HL-60 (cell line): ENCODE results near the gene WDR27.

Experiments used
- DNase-seq, 2 experiments: peaks; one replicate each; pipeline ENCODE4 v3.0.0-alpha.2; 2010 to 2020; ENCODE audit warnings: low read depth in 1 of 2, low spot score in 1 of 2
- H3K27ac ChIP-seq: fragments of 250-450 bp; sonication (Bioruptor Pico); replicated peaks from 2 replicates; pipeline ENCODE4 v1.5.1; 2020; ENCODE audit warnings: mild to moderate bottlenecking, moderate library complexity
- H3K27me3 ChIP-seq: fragments of 250-450 bp; sonication (Bioruptor Pico); 2 replicates; pipeline ENCODE4 v1.5.1; 2021; ENCODE audit warnings: mild to moderate bottlenecking, moderate library complexity; ENCODE audit not compliant: insufficient read depth, poor library complexity, severe bottlenecking
- H3K4me3 ChIP-seq: replicated peaks from 2 replicates; pipeline ENCODE4 v1.5.1; 2011; ENCODE audit warnings: mild to moderate bottlenecking, control low read depth, low read length; ENCODE audit not compliant: insufficient read depth
- GABPA ChIP-seq: IDR thresholded peaks from 2 replicates; pipeline ENCODE4 v1.6.1; 2012; ENCODE audit warnings: low read depth
- POLR2AphosphoS5 ChIP-seq: IDR thresholded peaks from 2 replicates; pipeline ENCODE4 v1.6.1; 2012; ENCODE audit warnings: low read depth
- SPI1 ChIP-seq: IDR thresholded peaks from 2 replicates; pipeline ENCODE4 v1.6.1; 2012; ENCODE audit warnings: low read depth, mild to moderate bottlenecking, borderline replicate concordance
- TF ChIP-seq, protein P1 (sequence below): IDR thresholded peaks from one replicate; pipeline ENCODE4 v1.5.1; 2011; ENCODE audit warnings: low read length, control low read depth, inconsistent platforms; ENCODE audit not compliant: insufficient read depth
- TF ChIP-seq, protein P2 (sequence below): IDR thresholded peaks from 2 replicates; pipeline ENCODE4 v1.6.1; 2012; ENCODE audit warnings: low read depth; ENCODE audit not compliant: insufficient replicate concordance

WDR27 gene

GRCh38 chr6:169449221-169449620, 252.6 kb downstream of the WDR27 start:
- H3K4me3 ChIP-seq, result no peak overlapping the region
- DNase-seq, result no peak
- no peak overlapping the region for H3K27ac ChIP-seq
- no peaks in the 10 kb centered on the region for H3K27me3 ChIP-seq
- TF ChIP-seq POLR2AphosphoS5, result no peak
- TF ChIP-seq SPI1, result no peak
- TF ChIP-seq, protein P1, sequence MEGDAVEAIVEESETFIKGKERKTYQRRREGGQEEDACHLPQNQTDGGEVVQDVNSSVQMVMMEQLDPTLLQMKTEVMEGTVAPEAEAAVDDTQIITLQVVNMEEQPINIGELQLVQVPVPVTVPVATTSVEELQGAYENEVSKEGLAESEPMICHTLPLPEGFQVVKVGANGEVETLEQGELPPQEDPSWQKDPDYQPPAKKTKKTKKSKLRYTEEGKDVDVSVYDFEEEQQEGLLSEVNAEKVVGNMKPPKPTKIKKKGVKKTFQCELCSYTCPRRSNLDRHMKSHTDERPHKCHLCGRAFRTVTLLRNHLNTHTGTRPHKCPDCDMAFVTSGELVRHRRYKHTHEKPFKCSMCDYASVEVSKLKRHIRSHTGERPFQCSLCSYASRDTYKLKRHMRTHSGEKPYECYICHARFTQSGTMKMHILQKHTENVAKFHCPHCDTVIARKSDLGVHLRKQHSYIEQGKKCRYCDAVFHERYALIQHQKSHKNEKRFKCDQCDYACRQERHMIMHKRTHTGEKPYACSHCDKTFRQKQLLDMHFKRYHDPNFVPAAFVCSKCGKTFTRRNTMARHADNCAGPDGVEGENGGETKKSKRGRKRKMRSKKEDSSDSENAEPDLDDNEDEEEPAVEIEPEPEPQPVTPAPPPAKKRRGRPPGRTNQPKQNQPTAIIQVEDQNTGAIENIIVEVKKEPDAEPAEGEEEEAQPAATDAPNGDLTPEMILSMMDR, result no peak
- TF ChIP-seq, protein P2, sequence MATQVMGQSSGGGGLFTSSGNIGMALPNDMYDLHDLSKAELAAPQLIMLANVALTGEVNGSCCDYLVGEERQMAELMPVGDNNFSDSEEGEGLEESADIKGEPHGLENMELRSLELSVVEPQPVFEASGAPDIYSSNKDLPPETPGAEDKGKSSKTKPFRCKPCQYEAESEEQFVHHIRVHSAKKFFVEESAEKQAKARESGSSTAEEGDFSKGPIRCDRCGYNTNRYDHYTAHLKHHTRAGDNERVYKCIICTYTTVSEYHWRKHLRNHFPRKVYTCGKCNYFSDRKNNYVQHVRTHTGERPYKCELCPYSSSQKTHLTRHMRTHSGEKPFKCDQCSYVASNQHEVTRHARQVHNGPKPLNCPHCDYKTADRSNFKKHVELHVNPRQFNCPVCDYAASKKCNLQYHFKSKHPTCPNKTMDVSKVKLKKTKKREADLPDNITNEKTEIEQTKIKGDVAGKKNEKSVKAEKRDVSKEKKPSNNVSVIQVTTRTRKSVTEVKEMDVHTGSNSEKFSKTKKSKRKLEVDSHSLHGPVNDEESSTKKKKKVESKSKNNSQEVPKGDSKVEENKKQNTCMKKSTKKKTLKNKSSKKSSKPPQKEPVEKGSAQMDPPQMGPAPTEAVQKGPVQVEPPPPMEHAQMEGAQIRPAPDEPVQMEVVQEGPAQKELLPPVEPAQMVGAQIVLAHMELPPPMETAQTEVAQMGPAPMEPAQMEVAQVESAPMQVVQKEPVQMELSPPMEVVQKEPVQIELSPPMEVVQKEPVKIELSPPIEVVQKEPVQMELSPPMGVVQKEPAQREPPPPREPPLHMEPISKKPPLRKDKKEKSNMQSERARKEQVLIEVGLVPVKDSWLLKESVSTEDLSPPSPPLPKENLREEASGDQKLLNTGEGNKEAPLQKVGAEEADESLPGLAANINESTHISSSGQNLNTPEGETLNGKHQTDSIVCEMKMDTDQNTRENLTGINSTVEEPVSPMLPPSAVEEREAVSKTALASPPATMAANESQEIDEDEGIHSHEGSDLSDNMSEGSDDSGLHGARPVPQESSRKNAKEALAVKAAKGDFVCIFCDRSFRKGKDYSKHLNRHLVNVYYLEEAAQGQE, result no peak
- no peak for TF ChIP-seq GABPA

- H3K27ac ChIP-seq, result no peak overlapping the region
- H3K27me3 ChIP-seq, result no peaks in the 10 kb centered on the region
- TF ChIP-seq, protein P1, result no peak
- TF ChIP-seq, protein P2, result no peak
- TF ChIP-seq GABPA (no peak), SPI1 (no peak), POLR2AphosphoS5 (no peak)
- no peak overlapping the region for H3K4me3 ChIP-seq
- DNase-seq, result no peak
Observed at GRCh38 chr6:169445661-169446581, 255.9 kb downstream of the WDR27 start.

DNA sequence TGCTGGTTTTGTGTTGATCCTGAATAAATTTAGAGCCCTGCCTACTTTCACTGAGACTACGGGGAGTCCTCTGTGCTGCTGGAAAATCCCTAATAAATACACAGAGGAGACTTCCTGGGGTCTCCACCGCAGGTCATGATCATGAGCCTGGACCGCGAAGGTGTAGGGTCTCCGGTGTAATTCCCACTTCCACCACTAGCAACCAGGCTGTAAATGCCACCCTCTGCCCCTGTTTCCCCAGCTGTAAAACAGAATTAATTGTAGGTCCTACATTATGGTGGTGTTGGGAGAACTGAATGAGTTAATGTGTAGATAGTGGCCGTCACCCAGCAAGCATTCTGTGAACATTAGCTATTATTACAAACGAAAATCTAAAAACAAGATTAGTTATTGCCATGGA, 256.6 kb downstream of the WDR27 start:
- DNase-seq, result no peak
- Histone ChIP-seq H3K27me3 (no peaks in the 10 kb centered on the region), H3K4me3 (no peak overlapping the region), H3K27ac (no peak overlapping the region)
- no peak for TF ChIP-seq POLR2AphosphoS5
- TF ChIP-seq, protein P1, result no peak
- no peak for TF ChIP-seq SPI1
- TF ChIP-seq, protein P2, result no peak
- no peak for TF ChIP-seq GABPA
